HFFc6 (cell line): Measurements from ENCODE around the gene JMJD7. TPM values are rescaled to one million over a fixed set of nuclear protein-coding genes. Genes with fewer than 3 reads are reported as not detected.
A peak's percentile ranks its signal among the peaks of the same experiment; 100 is the strongest.

Experiments
- DNase-seq: peaks from one replicate; pipeline ENCODE4 v3.0.0-alpha.2; 2018
- H3K27ac Mint-ChIP-seq: 2 replicates; pipeline ENCODE4 v1.8.0; 2020; ENCODE audit warnings: mild to moderate bottlenecking, mixed read lengths
- H3K27me3 Mint-ChIP-seq: 2 replicates; pipeline ENCODE4 v1.8.0; 2021; ENCODE audit warnings: mild to moderate bottlenecking, moderate library complexity, mixed read lengths; ENCODE audit not compliant: insufficient read depth
- H3K36me3 Mint-ChIP-seq: 2 replicates; pipeline ENCODE4 v1.8.0; 2021; ENCODE audit warnings: low read depth, mixed read lengths
- H3K4me1 Mint-ChIP-seq: 2 replicates; pipeline ENCODE4 v1.8.0; 2020; ENCODE audit warnings: low read depth, mixed read lengths
- H3K4me3 Mint-ChIP-seq: 2 replicates; pipeline ENCODE4 v1.8.0; 2020; ENCODE audit warnings: mild to moderate bottlenecking, moderate library complexity, mixed read lengths
- H3K9me3 Mint-ChIP-seq: 2 replicates; pipeline ENCODE4 v1.8.0; 2020; ENCODE audit warnings: mild to moderate bottlenecking, mixed read lengths
- total RNA-seq, 6 experiments: library from RNA; stranded (reverse); fragmentation: NEBNext Ultra II Directional; extraction: Animal tissue kit (Norgen Biotek cat#: 25700); gene quantifications; 2 replicates in 1 of 6; 3 replicates in 5 of 6; pipeline ENCODE4 v1.2.3, GENCODE V29; 2021
- TF ChIP-seq, protein P1 (sequence below): fragments of 200-600 bp; sonication (generic); IDR thresholded peaks from 2 replicates; pipeline ENCODE4 v1.5.0; 2021; ENCODE audit warnings: antibody characterized with exemption, mild to moderate bottlenecking

The JMJD7 gene
- total RNA-seq, 6 experiments from 2014 or later = 4.9 to 11.0 (median 8.2) TPM

DNA sequence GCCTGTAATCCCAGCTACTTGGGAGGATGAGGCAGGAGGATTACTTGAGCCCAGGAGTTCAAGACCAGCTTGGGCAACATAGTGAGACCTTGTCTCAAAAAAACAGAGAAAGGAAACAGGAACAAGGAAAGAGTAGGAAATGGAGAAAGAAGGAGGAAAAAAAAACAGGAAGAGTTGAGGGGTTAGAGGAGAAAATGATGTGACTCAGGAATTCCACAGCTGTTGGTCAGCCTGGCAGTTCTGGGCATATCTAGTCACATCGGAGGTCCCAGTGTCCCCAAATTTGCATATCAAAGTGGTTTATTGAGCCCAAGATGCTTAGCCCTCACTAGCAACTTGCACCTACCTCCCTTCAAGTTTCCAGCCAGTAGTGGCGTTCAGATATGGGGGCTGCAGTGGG lies 18.8 kb upstream of the JMJD7 start:
- no peaks in the 10 kb centered on the region for H3K9me3 Mint-ChIP-seq
- peak overlapping the region; percentile 69 for H3K27ac Mint-ChIP-seq

DNA sequence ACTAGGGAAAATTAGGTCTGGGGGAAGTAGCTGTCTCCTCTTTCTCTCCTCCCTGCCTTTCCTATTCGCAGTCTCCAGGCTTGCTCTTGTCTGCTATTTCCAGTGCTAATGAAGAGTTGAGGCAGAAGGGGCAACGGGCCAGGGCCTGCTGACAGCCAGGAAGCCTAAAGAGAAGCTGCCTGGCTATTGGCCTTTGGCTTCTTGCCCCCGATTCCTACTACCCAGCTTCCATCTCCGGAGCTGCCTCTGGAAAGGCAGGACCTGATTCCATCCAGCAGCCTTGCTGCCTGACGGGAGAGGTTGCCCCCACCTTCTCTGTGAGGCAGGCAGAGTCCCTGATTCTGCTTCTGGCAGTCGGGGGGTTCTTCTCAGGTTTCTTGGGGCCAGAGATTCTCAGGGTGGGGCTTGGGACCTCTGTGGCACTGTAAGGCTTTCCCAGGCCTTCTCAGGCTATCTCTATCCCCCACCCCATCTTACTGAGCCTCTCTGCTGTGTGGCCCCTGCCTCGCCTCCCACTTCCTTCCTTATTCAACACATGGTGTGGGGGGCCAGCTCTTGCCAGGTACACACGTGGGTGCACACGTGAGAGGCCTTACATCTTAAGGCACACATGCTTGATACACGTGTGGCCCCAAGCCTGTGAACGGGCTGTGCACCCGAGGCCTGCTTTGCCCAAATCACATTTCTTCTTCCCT lies 18.2 kb upstream of the JMJD7 start:
- Mint-ChIP-seq H3K27ac (peak overlapping the region; percentile 69), H3K9me3 (no peaks in the 10 kb centered on the region), H3K4me3 (no peak overlapping the region), H3K36me3 (peaks cover 5% of the 10 kb centered on the region; the same call in 1 of the 2 replicates), H3K4me1 (peaks cover 37% of the 10 kb centered on the region), H3K27me3 (peaks cover 1% of the 10 kb centered on the region)
- TF ChIP-seq, protein P1, sequence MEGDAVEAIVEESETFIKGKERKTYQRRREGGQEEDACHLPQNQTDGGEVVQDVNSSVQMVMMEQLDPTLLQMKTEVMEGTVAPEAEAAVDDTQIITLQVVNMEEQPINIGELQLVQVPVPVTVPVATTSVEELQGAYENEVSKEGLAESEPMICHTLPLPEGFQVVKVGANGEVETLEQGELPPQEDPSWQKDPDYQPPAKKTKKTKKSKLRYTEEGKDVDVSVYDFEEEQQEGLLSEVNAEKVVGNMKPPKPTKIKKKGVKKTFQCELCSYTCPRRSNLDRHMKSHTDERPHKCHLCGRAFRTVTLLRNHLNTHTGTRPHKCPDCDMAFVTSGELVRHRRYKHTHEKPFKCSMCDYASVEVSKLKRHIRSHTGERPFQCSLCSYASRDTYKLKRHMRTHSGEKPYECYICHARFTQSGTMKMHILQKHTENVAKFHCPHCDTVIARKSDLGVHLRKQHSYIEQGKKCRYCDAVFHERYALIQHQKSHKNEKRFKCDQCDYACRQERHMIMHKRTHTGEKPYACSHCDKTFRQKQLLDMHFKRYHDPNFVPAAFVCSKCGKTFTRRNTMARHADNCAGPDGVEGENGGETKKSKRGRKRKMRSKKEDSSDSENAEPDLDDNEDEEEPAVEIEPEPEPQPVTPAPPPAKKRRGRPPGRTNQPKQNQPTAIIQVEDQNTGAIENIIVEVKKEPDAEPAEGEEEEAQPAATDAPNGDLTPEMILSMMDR = no peak
- no peak for DNase-seq

More for the DNA sequence above, 18.8 kb upstream of the JMJD7 start:
- Mint-ChIP-seq H3K36me3 (peaks cover 5% of the 10 kb centered on the region; the same call in 1 of the 2 replicates), H3K4me3 (no peak overlapping the region; the same call in 1 of the 2 replicates), H3K4me1 (peaks cover 43% of the 10 kb centered on the region), H3K27me3 (peaks cover 1% of the 10 kb centered on the region)
- TF ChIP-seq, protein P1 = no peak
- no peak for DNase-seq

DNA sequence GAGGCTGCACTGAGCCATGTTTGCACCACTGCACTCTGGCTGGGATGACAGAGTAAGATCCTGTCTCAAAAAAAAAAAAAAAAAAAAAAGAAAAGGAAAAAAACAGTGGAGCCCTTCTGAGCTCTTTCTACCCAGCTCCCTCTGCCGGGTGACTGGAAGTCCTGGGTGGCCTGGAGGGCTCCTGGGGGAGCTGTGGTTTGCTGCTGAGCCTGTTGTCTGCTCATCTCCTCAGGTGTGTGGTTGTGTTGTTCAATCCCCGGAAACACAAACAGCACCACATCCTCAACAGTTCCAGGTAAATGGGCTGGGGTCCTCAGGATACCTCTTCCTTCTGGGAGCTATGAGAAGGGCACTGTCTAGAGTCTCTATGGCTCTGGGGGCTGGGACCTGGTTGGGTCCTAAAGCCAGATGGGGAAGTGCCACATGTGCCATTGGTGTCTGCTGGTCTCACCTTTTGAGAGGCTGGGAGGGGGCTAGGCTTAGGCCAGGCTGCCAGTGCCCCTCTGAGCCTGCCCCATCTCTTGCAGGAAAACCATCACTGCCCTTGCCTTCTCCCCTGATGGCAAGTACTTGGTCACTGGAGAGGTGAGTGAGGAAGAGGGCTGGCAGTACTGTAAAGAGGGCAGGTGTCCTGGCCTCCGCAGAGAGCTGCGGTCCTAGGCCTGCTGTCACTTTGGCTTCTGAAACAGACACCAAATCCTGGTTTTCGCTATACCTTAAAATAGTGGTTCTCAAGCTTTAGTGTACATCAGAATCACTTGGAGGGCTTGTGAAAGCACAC lies 17.1 kb upstream of the JMJD7 start:
- Mint-ChIP-seq H3K27me3 (peaks cover 1% of the 10 kb centered on the region), H3K4me1 (peaks cover 32% of the 10 kb centered on the region), H3K36me3 (peaks cover 8% of the 10 kb centered on the region), H3K4me3 (no peak overlapping the region), H3K9me3 (no peaks in the 10 kb centered on the region), H3K27ac (peak overlapping the region; percentile 69)
- TF ChIP-seq, protein P1 = peak; percentile 30; the same call in 1 of the 2 replicates
- DNase-seq = peak; percentile 20

DNA sequence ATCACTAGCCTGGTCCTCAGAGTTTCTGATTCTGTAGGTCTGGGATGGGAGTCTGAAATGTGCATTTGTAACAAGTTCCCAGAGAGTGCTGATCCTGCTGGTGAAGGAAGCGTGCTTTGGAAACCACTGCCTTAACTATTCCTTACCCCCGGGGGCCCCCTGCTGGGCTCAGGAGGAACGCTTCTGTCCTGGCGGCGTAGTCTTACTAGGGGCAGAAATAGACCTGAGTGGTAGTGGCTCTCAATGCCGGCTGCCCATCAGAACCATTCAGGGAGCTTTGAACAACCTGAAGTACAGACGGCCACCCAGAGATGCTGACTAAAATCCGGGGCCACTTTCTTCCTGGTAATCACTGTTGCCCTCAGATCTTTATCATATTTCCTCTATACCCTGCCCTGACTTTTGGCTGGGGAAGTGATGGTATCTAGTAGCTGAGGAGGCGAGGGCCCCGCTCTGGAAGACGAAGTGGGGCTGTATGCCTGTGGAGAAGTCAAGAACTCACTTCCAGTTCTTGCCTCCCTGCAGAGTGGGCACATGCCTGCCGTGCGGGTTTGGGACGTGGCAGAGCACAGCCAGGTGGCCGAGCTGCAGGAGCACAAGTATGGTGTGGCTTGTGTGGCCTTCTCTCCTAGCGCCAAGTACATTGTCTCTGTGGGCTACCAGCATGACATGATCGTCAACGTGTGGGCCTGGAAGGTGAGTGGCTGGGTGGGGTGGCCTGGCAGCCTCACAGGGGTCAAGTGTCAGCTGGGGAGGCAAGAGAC lies 16.3 kb upstream of the JMJD7 start:
- peaks cover 1% of the 10 kb centered on the region for H3K27me3 Mint-ChIP-seq

More for the DNA sequence above, 16.3 kb upstream of the JMJD7 start:
- DNase-seq = peak; percentile 69
- Mint-ChIP-seq H3K4me3 (no peak overlapping the region), H3K9me3 (no peaks in the 10 kb centered on the region), H3K36me3 (peaks cover 11% of the 10 kb centered on the region), H3K27ac (peak overlapping the region; percentile 36; the same call in 1 of the 2 replicates), H3K4me1 (peaks cover 25% of the 10 kb centered on the region)
- TF ChIP-seq, protein P1 = peak; percentile 91
